Panc1 (cell line): ENCODE measurements around the gene TMEM92. TPM values are rescaled to one million over a fixed set of nuclear protein-coding genes. Genes with fewer than 3 reads are reported as not detected.

Experiments used
- ATAC-seq: fragments of 200-7000 bp; cut with Tn5 transposase; 2 replicates; pipeline ENCODE4 v1.9.1; 2020; ENCODE audit warnings: mild to moderate bottlenecking, moderate library complexity
- BruUV-seq: library from RNA; stranded (reverse); fragments of 400-500 nt; replicated peaks from 2 replicates; lab custom pipeline; 2021; lab: Mats Ljungman, UMichigan
- CTCF ChIA-PET: fragments of 300-600 bp; sonication (Branson Sonifier 250); formaldehyde crosslinking; loops from one replicate; lab custom pipeline; 2022; ENCODE audit warnings: antibody characterized with exemption; lab: Charles Lee
- POLR2A ChIA-PET: fragments of 300-600 bp; sonication (Branson Sonifier 250); formaldehyde crosslinking; loops from one replicate; lab custom pipeline; 2022; ENCODE audit warnings: antibody characterized with exemption; lab: Charles Lee
- DNase-seq: peaks from one replicate; pipeline ENCODE4 v3.0.0-alpha.2; 2010; ENCODE audit warnings: low read depth, low spot score
- H3K27ac ChIP-seq: 2 replicates; pipeline ENCODE4 v1.5.1; 2011; ENCODE audit warnings: mild to moderate bottlenecking, low read length, inconsistent platforms
- H3K27me3 ChIP-seq: fragments of 200-500 bp; sonication (Bioruptor generic); 2 replicates; pipeline ENCODE4 v1.6.0; 2014; ENCODE audit warnings: low read length, inconsistent platforms; ENCODE audit not compliant: control insufficient read depth, insufficient read depth
- H3K36me3 ChIP-seq: fragments of 200-500 bp; sonication (Bioruptor generic); 2 replicates; pipeline ENCODE4 v1.5.1; 2014; ENCODE audit warnings: inconsistent platforms, mild to moderate bottlenecking, low read length, moderate library complexity; ENCODE audit not compliant: control insufficient read depth, insufficient read depth
- H3K4me1 ChIP-seq: 2 replicates; pipeline ENCODE4 v1.5.1; 2011; ENCODE audit warnings: inconsistent platforms, mild to moderate bottlenecking, low read length, moderate library complexity; ENCODE audit not compliant: control insufficient read depth, insufficient read depth
- H3K4me3 ChIP-seq, 2 experiments: 2 replicates each; pipeline ENCODE4 v1.5.1; 2011 to 2012; ENCODE audit warnings: low read depth in 2 of 2, low read length in 2 of 2, mild to moderate bottlenecking in 2 of 2, inconsistent platforms in 1 of 2, moderate library complexity in 1 of 2
- H3K9me3 ChIP-seq: fragments of 200-500 bp; sonication (Bioruptor generic); 2 replicates; pipeline ENCODE4 v1.5.1; 2014; ENCODE audit warnings: low read depth, mild to moderate bottlenecking, inconsistent platforms, low read length, moderate library complexity; ENCODE audit not compliant: control insufficient read depth, insufficient read depth
- POLR2AphosphoS5 ChIP-seq: IDR thresholded peaks from 2 replicates; pipeline ENCODE4 v1.6.1; 2012; ENCODE audit warnings: mild to moderate bottlenecking, low read depth, low read length, moderate library complexity
- REST ChIP-seq, 2 experiments: IDR thresholded peaks; 2 replicates each; pipeline ENCODE4 v1.6.1; 2011 to 2012; ENCODE audit warnings: low read depth in 2 of 2, control low read depth in 1 of 2, low read length in 1 of 2, mild to moderate bottlenecking in 1 of 2, moderate library complexity in 1 of 2; ENCODE audit not compliant: insufficient read depth in 1 of 2
- SIN3A ChIP-seq: IDR thresholded peaks from 2 replicates; pipeline ENCODE4 v1.6.1; 2012; ENCODE audit warnings: low read depth, mild to moderate bottlenecking, low read length, moderate library complexity, borderline replicate concordance; ENCODE audit not compliant: insufficient read depth
- TCF7L2 ChIP-seq: IDR thresholded peaks from 2 replicates; pipeline ENCODE4 v1.6.1; 2011; ENCODE audit warnings: mild to moderate bottlenecking, low read depth, low read length, inconsistent platforms
- in situ Hi-C: cut with HindIII; loops from 2 replicates; pipeline ENCODE4 v1.10.0; 2016; ENCODE audit warnings: low sequenced_read_pairs, low pct_unique_long_range_greater_than_20kb
- intact Hi-C: fragments of 100-400 bp; cut with micrococcal nuclease; formaldehyde crosslinking; loops from one replicate; pipeline ENCODE4 v1.10.0; 2022; ENCODE audit not compliant: unreplicated experiment
- total RNA-seq: library from RNA; stranded (reverse); gene quantifications from one replicate; pipeline ENCODE4 v1.2.1, GENCODE V29; 2021; ENCODE audit not compliant: unreplicated experiment
- TF ChIP-seq, protein P1 (sequence below): fragments of 450-650 bp; IDR thresholded peaks from 2 replicates; pipeline ENCODE4 v1.5.1; 2017; ENCODE audit warnings: mild to moderate bottlenecking

The TMEM92 gene
- total RNA-seq, 1 experiment from 2014 or later = 0.54 TPM

- Histone ChIP-seq H3K4me3 (no peak overlapping the region), H3K27me3 (no peaks in the 10 kb centered on the region), H3K27ac (no peak overlapping the region), H3K9me3 (no peaks in the 10 kb centered on the region), H3K4me1 (no peaks in the 10 kb centered on the region), H3K36me3 (no peaks in the 10 kb centered on the region)
- TF ChIP-seq TCF7L2 = no peak
- POLR2A ChIA-PET = no interaction called here
- no peak for ATAC-seq
- CTCF ChIA-PET = no interaction called here
- DNase-seq = no peak
- BruUV-seq = no TSS peak
- intact Hi-C loops = no loop called here
- in situ Hi-C loops = no loop called here
Measured at GRCh38 chr17:50322271-50322670, 48.0 kb downstream of the TMEM92 start.

- CTCF ChIA-PET = no interaction called here
- H3K27me3 ChIP-seq = no peaks in the 10 kb centered on the region
- H3K9me3 ChIP-seq = no peaks in the 10 kb centered on the region
- ATAC-seq (no peak), DNase-seq (no peak)
- no peak overlapping the region for H3K27ac ChIP-seq
- in situ Hi-C loops (no loop called here), intact Hi-C loops (no loop called here)
- no peaks in the 10 kb centered on the region for H3K36me3 ChIP-seq
- no peaks in the 10 kb centered on the region for H3K4me1 ChIP-seq
- TF ChIP-seq REST (IDR thresholded peaks at IDR 0.05; ENCODE audit: insufficient read depth in 1 of 2, low read depth in 2 of 2, low read length in 1 of 2) (no peak), SIN3A (no peak), TCF7L2 (no peak), POLR2AphosphoS5 (no peak)
- TF ChIP-seq, protein P1, sequence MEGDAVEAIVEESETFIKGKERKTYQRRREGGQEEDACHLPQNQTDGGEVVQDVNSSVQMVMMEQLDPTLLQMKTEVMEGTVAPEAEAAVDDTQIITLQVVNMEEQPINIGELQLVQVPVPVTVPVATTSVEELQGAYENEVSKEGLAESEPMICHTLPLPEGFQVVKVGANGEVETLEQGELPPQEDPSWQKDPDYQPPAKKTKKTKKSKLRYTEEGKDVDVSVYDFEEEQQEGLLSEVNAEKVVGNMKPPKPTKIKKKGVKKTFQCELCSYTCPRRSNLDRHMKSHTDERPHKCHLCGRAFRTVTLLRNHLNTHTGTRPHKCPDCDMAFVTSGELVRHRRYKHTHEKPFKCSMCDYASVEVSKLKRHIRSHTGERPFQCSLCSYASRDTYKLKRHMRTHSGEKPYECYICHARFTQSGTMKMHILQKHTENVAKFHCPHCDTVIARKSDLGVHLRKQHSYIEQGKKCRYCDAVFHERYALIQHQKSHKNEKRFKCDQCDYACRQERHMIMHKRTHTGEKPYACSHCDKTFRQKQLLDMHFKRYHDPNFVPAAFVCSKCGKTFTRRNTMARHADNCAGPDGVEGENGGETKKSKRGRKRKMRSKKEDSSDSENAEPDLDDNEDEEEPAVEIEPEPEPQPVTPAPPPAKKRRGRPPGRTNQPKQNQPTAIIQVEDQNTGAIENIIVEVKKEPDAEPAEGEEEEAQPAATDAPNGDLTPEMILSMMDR = no peak
- H3K4me3 ChIP-seq = no peak overlapping the region
- POLR2A ChIA-PET = interaction anchor here (0.6 to 0.7 kb wide), 2 partner anchors 220 to 908 kb away, joined by 3 to 5 read pairs; no protein-coding TSS in a partner anchor
- no TSS peak for BruUV-seq
Measured at GRCh38 chr17:50323060-50323459, 48.8 kb downstream of the TMEM92 start.

DNA sequence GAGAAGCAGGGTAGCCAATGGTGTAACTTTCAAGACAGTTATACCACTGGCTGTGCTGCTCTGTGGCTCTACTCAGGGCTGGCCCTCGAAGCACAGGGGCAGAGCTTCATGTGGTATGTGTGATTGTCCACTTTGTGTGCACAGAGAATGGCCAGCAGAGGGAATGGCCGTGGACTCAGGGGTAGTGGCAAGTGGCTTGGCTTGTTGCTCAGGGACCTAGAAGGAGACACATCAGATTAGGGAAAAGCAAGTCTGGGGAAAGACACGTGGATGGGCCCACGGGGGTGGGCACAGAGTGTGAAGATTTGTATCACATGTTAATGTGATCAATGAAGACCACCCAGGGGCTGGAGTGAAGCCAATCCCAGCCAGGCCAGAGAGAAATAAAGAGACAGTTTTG is 51.6 kb downstream of the TMEM92 start:
- H3K4me3 ChIP-seq = no peak overlapping the region
- no peak for TF ChIP-seq TCF7L2
- TF ChIP-seq SIN3A = no peak
- H3K4me1 ChIP-seq = no peaks in the 10 kb centered on the region
- no peaks in the 10 kb centered on the region for H3K9me3 ChIP-seq
- CTCF ChIA-PET = interaction anchor here (0.5 kb wide), 1 partner anchor 388 kb away, joined by 10 read pairs; no protein-coding TSS in a partner anchor
- H3K36me3 ChIP-seq = no peaks in the 10 kb centered on the region
- ATAC-seq = no peak
- DNase-seq = no peak
- in situ Hi-C loops (no loop called here), intact Hi-C loops (no loop called here)
- H3K27ac ChIP-seq = no peak overlapping the region
- POLR2A ChIA-PET = interaction anchor here (0.6 kb wide), 1 partner anchor 14 kb away, joined by 6 read pairs; no protein-coding TSS in a partner anchor
- no peaks in the 10 kb centered on the region for H3K27me3 ChIP-seq
- BruUV-seq = no TSS peak
